Measurements from ENCODE around the gene ANKRD60. TPM values are rescaled to one million over a fixed set of nuclear protein-coding genes. Genes with fewer than 3 reads are reported as not detected.

The ANKRD60 gene
- total and polyA plus RNA-seq, 7 experiments from 2014 or later: not detected

DNA sequence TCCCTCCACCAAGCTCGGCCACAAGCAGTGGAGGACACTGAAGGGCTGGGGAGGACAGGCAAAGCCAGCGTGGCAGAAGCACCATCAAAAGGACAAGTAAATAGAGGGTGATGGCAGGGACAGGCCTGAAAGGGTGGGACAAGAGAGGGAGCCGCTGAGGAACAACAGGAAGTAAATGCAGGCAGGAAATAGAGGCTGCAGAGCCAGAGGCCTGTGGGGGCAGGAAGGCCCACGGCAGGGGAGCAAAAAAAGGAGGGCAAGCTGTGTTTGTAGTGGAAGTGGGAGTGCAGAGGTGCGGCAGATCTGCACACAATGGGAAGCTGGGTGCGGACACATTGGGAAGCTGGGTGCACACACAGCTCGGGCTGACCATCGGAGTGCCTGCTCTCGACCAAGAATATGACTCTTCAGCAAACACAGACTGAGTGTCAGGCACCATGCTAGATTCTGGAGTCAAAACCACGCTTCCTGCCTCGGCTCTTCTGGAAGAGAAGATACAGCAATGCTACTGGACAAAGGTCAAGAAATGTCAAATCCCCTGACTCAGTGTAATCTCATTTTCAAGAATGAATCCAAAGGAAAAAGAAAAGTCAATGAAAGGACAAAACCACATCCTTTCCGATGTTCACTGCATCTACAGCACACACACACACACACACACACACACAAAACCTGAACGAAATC is 40.6 kb upstream of the ANKRD60 start:
- H3K9me3 Mint-ChIP-seq: no peaks in the 10 kb centered on the region
- H3K4me1 Mint-ChIP-seq: peaks cover 14 to 36% (median 32%) of the 10 kb centered on the region in 7 donors
- intact Hi-C loops (cut with micrococcal nuclease): loop anchor here in 1 of 2 donors (5.0 kb wide), 1 partner anchor 38 kb away; the partner anchor contains the start of gene RAB22A
- DNase-seq (peak in 2 of 9 donors; percentile 1 to 9), ATAC-seq (no peak)
- H3K27ac Mint-ChIP-seq: peak overlapping the region; percentile 6 to 79 (median 60)
- H3K27me3 Mint-ChIP-seq: no peaks in the 10 kb centered on the region
- ChIA-PET POLR2A (no interaction called here), CTCF (no interaction called here)
- H3K36me3 ChIP-seq (ENCODE audit: control insufficient read depth in 2 of 3, insufficient read depth in 3 of 3, low read length in 3 of 3): peaks cover 0 to 39% (median 0%) of the 10 kb centered on the region in 3 experiments
- peaks cover 0 to 37% (median 26%) of the 10 kb centered on the region in 5 donors for H3K36me3 Mint-ChIP-seq
- H3K4me1 ChIP-seq (ENCODE audit: control insufficient read depth in 2 of 2, insufficient read depth in 2 of 2, low read length in 2 of 2): peaks cover 7 to 8% of the 10 kb centered on the region in 2 donors
- peak overlapping the region in 9 of 10 donors; percentile 48 to 70 (median 58) for H3K4me3 Mint-ChIP-seq
- H3K27ac ChIP-seq (ENCODE audit: low read depth, low read length): no peak overlapping the region
- no peaks in the 10 kb centered on the region for H3K27me3 ChIP-seq (ENCODE audit: control insufficient read depth in 2 of 2, insufficient read depth in 2 of 2, low read length in 2 of 2)
- H3K4me3 ChIP-seq (ENCODE audit: low read length): no peak overlapping the region
- no peaks in the 10 kb centered on the region for H3K9me3 ChIP-seq (ENCODE audit: control insufficient read depth in 2 of 3, low read length in 3 of 3)

DNA sequence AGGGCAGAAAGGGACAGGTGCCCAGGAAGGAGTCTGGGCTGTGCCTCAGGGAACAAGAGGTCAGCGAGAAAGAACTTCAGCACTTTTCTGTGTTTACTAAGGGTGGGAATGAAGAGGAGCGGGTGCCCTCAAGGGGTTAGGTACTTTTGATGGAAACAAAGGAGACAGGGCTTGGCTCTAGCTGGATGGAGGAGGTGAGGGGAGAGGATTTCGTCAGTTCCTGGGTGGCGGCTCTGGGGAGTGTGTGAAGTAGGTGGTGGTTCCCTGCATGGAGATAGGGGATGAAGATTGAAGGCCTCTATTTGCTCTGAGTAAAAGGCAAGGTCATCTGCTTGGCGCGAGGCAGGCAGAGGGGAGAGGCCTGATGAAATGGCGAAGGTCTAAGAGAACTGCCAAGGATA is 40.0 kb upstream of the ANKRD60 start:
- no peak for DNase-seq
- Histone ChIP-seq H3K4me3 (ENCODE audit: low read length) (no peak overlapping the region), H3K27ac (ENCODE audit: low read depth, low read length) (no peak overlapping the region), H3K36me3 (ENCODE audit: control insufficient read depth in 2 of 3, insufficient read depth in 3 of 3, low read length in 3 of 3) (peaks cover 0 to 45% (median 0%) of the 10 kb centered on the region in 3 experiments), H3K4me1 (ENCODE audit: control insufficient read depth in 2 of 2, insufficient read depth in 2 of 2, low read length in 2 of 2) (peaks cover 7 to 8% of the 10 kb centered on the region in 2 donors), H3K9me3 (ENCODE audit: control insufficient read depth in 2 of 3, low read length in 3 of 3) (no peaks in the 10 kb centered on the region), H3K27me3 (ENCODE audit: control insufficient read depth in 2 of 2, insufficient read depth in 2 of 2, low read length in 2 of 2) (no peaks in the 10 kb centered on the region)
- Mint-ChIP-seq H3K4me1 (peaks cover 14 to 36% (median 32%) of the 10 kb centered on the region in 7 donors), H3K36me3 (peaks cover 0 to 32% (median 22%) of the 10 kb centered on the region in 5 donors), H3K27me3 (no peaks in the 10 kb centered on the region), H3K9me3 (no peaks in the 10 kb centered on the region), H3K4me3 (peak overlapping the region in 9 of 10 donors; percentile 12 to 64 (median 56)), H3K27ac (peak overlapping the region; percentile 38 to 79 (median 65))
- CTCF ChIA-PET: no interaction called here
- intact Hi-C loops (cut with micrococcal nuclease): loop anchor here in 1 of 2 donors (5.0 kb wide), 1 partner anchor 39 kb away; the partner anchor contains the start of gene RAB22A
- ATAC-seq: no peak
- POLR2A ChIA-PET: no interaction called here

DNA sequence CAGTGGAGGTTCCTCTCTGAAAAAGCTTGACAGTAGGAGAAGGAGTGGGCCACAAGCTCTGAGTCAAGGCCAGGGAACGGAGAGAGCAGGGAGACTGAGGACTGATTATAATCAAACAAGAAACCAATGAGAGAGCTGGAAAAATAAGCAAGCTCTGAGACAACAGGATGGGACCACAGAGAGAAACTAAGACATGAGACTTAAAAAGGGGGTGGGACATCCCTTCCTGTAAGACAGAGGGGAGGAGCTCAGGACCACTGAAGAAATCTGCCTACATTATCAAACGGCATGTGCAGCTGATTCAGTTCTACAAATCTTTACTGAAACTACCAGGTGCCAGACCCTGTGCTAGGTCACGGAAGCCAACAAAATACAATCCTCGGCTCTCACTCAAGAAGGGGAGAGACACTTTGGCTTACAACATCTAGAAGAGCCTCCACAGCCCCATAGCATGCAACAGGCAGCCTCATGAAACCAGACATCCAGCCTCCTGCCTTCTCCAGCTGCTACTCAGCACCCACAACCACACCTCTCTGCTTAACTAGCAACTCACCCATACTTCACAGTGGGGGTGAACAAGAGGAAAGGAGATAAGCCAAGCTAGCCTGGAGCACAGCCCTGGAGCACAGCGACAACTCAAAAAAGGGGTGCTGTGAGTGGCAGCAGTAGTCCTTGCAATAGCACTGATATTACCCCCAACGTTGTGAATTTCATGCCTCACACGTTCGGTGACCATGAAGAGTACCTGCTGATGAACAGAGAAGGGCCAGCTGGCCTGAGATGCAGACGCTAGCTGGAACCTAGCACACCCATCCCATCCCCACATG is 39.1 kb upstream of the ANKRD60 start:
- ChIA-PET POLR2A (interaction anchor here (0.6 kb wide), 1 partner anchor 139 kb away, joined by 3 read pairs; no protein-coding TSS in a partner anchor), CTCF (interaction anchor here (0.6 kb wide), 2 partner anchors 73 to 597 kb away, joined by 3 to 4 read pairs; no protein-coding TSS in a partner anchor)
- Histone ChIP-seq H3K9me3 (ENCODE audit: control insufficient read depth in 2 of 3, low read length in 3 of 3) (no peaks in the 10 kb centered on the region), H3K27ac (ENCODE audit: low read depth, low read length) (no peak overlapping the region), H3K4me3 (ENCODE audit: low read length) (no peak overlapping the region), H3K36me3 (ENCODE audit: control insufficient read depth in 2 of 3, insufficient read depth in 3 of 3, low read length in 3 of 3) (peaks cover 0 to 47% (median 0%) of the 10 kb centered on the region in 3 experiments), H3K4me1 (ENCODE audit: control insufficient read depth in 2 of 2, insufficient read depth in 2 of 2, low read length in 2 of 2) (peaks cover 7 to 8% of the 10 kb centered on the region in 2 donors), H3K27me3 (ENCODE audit: control insufficient read depth in 2 of 2, insufficient read depth in 2 of 2, low read length in 2 of 2) (no peaks in the 10 kb centered on the region)
- intact Hi-C loops (cut with micrococcal nuclease): loop anchor here in 1 of 2 donors (5.0 kb wide), 1 partner anchor 40 kb away; the partner anchor contains the start of gene RAB22A
- no peaks in the 10 kb centered on the region for H3K9me3 Mint-ChIP-seq
- H3K4me1 Mint-ChIP-seq: peaks cover 14 to 36% (median 32%) of the 10 kb centered on the region in 7 donors
- no peaks in the 10 kb centered on the region for H3K27me3 Mint-ChIP-seq
- no peak for DNase-seq
- H3K4me3 Mint-ChIP-seq: peak overlapping the region in 4 of 10 donors; percentile 18 to 68 (median 46)
- H3K36me3 Mint-ChIP-seq: peaks cover 0 to 34% (median 26%) of the 10 kb centered on the region in 5 donors
- no peak for ATAC-seq
- peak overlapping the region in 8 of 9 donors; percentile 1 to 79 (median 62) for H3K27ac Mint-ChIP-seq

DNA sequence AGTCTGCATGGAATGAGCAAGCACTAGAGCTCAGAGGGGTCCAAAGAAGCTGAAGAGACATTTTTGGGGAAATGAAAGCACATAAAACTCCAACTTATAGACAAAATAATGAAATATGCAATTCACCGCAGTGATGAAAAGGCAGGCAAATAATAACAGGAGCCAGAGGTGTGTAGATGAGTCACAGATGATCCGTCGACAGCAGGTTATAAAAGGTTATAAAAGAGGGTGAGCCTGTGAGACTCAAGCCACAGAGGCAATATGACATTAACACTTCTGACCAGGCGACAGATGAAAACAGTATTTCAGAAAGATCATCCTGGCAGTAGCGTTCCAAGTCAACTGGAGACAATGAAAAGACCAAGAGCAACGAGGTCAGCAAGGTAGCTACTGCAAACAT is 35.8 kb upstream of the ANKRD60 start:
- DNase-seq (no peak), ATAC-seq (no peak)
- Mint-ChIP-seq H3K4me3 (no peak overlapping the region), H3K9me3 (no peaks in the 10 kb centered on the region), H3K27ac (no peak overlapping the region), H3K36me3 (peaks cover 0 to 35% (median 30%) of the 10 kb centered on the region in 5 donors), H3K27me3 (no peaks in the 10 kb centered on the region), H3K4me1 (peaks cover 14 to 25% (median 24%) of the 10 kb centered on the region in 7 donors)
- no peak overlapping the region for H3K4me3 ChIP-seq (ENCODE audit: low read length)
- intact Hi-C loops (cut with micrococcal nuclease): no loop called here
- CTCF ChIA-PET: no interaction called here
- no peak overlapping the region for H3K27ac ChIP-seq (ENCODE audit: low read depth, low read length)
- H3K9me3 ChIP-seq (ENCODE audit: control insufficient read depth in 2 of 3, low read length in 3 of 3): no peaks in the 10 kb centered on the region
- no peaks in the 10 kb centered on the region for H3K27me3 ChIP-seq (ENCODE audit: control insufficient read depth in 2 of 2, insufficient read depth in 2 of 2, low read length in 2 of 2)
- H3K36me3 ChIP-seq (ENCODE audit: control insufficient read depth in 2 of 3, insufficient read depth in 3 of 3, low read length in 3 of 3): peaks cover 0 to 54% (median 0%) of the 10 kb centered on the region in 3 experiments
- POLR2A ChIA-PET: no interaction called here
- H3K4me1 ChIP-seq (ENCODE audit: control insufficient read depth in 2 of 2, insufficient read depth in 2 of 2, low read length in 2 of 2): peaks cover 6% of the 10 kb centered on the region in 2 donors

DNA sequence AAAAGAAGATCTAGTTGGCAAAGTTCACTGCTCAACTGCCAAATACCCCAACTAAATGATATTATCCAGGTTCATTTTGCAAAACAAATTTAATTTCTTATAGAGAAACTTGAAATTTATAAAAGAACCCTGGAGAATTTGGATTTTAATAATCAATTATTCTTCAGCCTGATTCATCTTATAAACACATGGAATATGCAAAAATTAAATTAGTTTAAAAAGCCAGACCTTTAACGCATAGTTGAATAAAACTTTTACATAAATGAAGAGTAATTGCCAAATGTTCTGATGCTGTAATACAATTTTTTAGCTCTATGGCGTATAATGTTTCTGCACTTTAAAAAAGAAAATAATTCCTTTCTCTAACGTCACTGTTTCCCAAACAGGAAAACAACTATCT is 33.2 kb upstream of the ANKRD60 start:
- peaks cover 0 to 38% (median 17%) of the 10 kb centered on the region in 5 donors for H3K36me3 Mint-ChIP-seq

DNA sequence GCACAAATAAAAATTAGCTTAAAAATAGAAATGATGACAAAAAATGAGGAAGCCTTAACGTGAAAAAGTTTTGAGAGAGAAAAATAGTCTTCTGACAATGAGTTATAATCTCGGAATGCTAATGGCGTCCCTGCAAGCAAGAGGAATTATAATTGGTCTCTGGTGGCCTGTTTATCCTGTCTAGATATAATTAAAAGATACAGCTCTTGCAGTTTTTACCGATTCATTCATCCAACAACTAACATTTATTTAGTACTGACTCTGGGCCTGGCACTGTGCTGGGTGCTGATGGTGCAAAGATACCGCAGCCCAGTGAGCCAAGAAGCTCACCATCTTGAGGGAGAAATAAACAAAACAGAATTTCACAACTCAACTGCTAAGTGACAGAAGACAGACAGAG is 31.6 kb upstream of the ANKRD60 start:
- Mint-ChIP-seq H3K27ac (peak overlapping the region in 1 of 9 donors; percentile 48), H3K9me3 (peaks cover 0 to 1% (median 0%) of the 10 kb centered on the region in 11 donors), H3K4me1 (peaks cover 7 to 26% (median 15%) of the 10 kb centered on the region in 7 donors), H3K4me3 (no peak overlapping the region), H3K36me3 (peaks cover 0 to 41% (median 17%) of the 10 kb centered on the region in 5 donors), H3K27me3 (no peaks in the 10 kb centered on the region)
- H3K9me3 ChIP-seq (ENCODE audit: control insufficient read depth in 2 of 3, low read length in 3 of 3): no peaks in the 10 kb centered on the region
- intact Hi-C loops (cut with micrococcal nuclease): no loop called here
- peaks cover 0 to 26% (median 0%) of the 10 kb centered on the region in 3 experiments for H3K36me3 ChIP-seq (ENCODE audit: control insufficient read depth in 2 of 3, insufficient read depth in 3 of 3, low read length in 3 of 3)
- POLR2A ChIA-PET: interaction anchor here (1.1 kb wide), 1 partner anchor 46 kb away, joined by 3 read pairs; no protein-coding TSS in a partner anchor
- H3K4me1 ChIP-seq (ENCODE audit: control insufficient read depth in 2 of 2, insufficient read depth in 2 of 2, low read length in 2 of 2): no peaks in the 10 kb centered on the region
- no peak overlapping the region for H3K27ac ChIP-seq (ENCODE audit: low read depth, low read length)
- ATAC-seq (no peak), DNase-seq (no peak)
- H3K27me3 ChIP-seq (ENCODE audit: control insufficient read depth in 2 of 2, insufficient read depth in 2 of 2, low read length in 2 of 2): no peaks in the 10 kb centered on the region
- CTCF ChIA-PET: no interaction called here
- H3K4me3 ChIP-seq (ENCODE audit: low read length): no peak overlapping the region

More for the DNA sequence above, 33.2 kb upstream of the ANKRD60 start:
- no peaks in the 10 kb centered on the region for H3K27me3 Mint-ChIP-seq
- CTCF ChIA-PET: no interaction called here
- peaks cover 7 to 14% (median 9%) of the 10 kb centered on the region in 7 donors for H3K4me1 Mint-ChIP-seq
- no peak overlapping the region for H3K4me3 ChIP-seq (ENCODE audit: low read length)
- intact Hi-C loops (cut with micrococcal nuclease): no loop called here
- no peaks in the 10 kb centered on the region for H3K9me3 ChIP-seq (ENCODE audit: control insufficient read depth in 2 of 3, low read length in 3 of 3)
- ATAC-seq (no peak), DNase-seq (no peak)
- no peak overlapping the region for H3K27ac ChIP-seq (ENCODE audit: low read depth, low read length)
- H3K36me3 ChIP-seq (ENCODE audit: control insufficient read depth in 2 of 3, insufficient read depth in 3 of 3, low read length in 3 of 3): peaks cover 0 to 43% (median 0%) of the 10 kb centered on the region in 3 experiments
- H3K27ac Mint-ChIP-seq: no peak overlapping the region
- no peaks in the 10 kb centered on the region for H3K4me1 ChIP-seq (ENCODE audit: control insufficient read depth in 2 of 2, insufficient read depth in 2 of 2, low read length in 2 of 2)
- no peak overlapping the region for H3K4me3 Mint-ChIP-seq
- H3K9me3 Mint-ChIP-seq: peaks cover 0 to 1% (median 0%) of the 10 kb centered on the region in 11 donors
- H3K27me3 ChIP-seq (ENCODE audit: control insufficient read depth in 2 of 2, insufficient read depth in 2 of 2, low read length in 2 of 2): no peaks in the 10 kb centered on the region
- POLR2A ChIA-PET: no interaction called here

Data from naive thymus-derived CD4-positive, alpha-beta T cell (primary cell).